ENCODE data around the gene UBE2E2.

The UBE2E2 gene

GRCh38 chr3:23319366-23320312 is 116.5 kb downstream of the UBE2E2 start:
- H2BK12ac ChIP-seq (ENCODE audit: low read length) = no peak overlapping the region
- H3K4me2 ChIP-seq (ENCODE audit: insufficient read depth, low read length, poor library complexity, severe bottlenecking) = no peak overlapping the region
- no peak overlapping the region for H3K18ac ChIP-seq (ENCODE audit: low read length)
- no peak overlapping the region for H2BK15ac ChIP-seq (ENCODE audit: low read length)
- H2AFZ ChIP-seq (ENCODE audit: low read length) = no peak overlapping the region
- no peak overlapping the region for H2AK5ac ChIP-seq (ENCODE audit: low read depth, low read length)
- H3K27me3 ChIP-seq (ENCODE audit: control insufficient read depth in 3 of 3, insufficient read depth in 3 of 3, low read depth in 1 of 3, low read length in 3 of 3) = no peaks in the 10 kb centered on the region
- no peak overlapping the region for H3K27ac ChIP-seq (replicated peaks; ENCODE audit: low read length)
- no peak overlapping the region for H3K4ac ChIP-seq (ENCODE audit: low read length)
- H3K23ac ChIP-seq (ENCODE audit: low read depth, low read length, poor library complexity) = no peak overlapping the region
- peaks cover 0 to 8% of the 10 kb centered on the region in 2 donors for H3K9me3 ChIP-seq (replicated peaks in 1 of 2; ENCODE audit: control insufficient read depth in 2 of 2, insufficient read depth in 1 of 2, low read depth in 1 of 2, low read length in 2 of 2)
- H2BK120ac ChIP-seq (ENCODE audit: low read depth, low read length) = no peak overlapping the region
- no peak overlapping the region for H3K4me3 ChIP-seq (ENCODE audit: low read length in 2 of 2)
- no CpG with 5 or more reads among the region's 5 CpGs for WGBS, 2 donors (ENCODE audit: extremely low coverage in 2 of 2, insufficient read length in 2 of 2, insufficient replicate concordance in 1 of 2)
- H3K79me1 ChIP-seq (ENCODE audit: low read depth, low read length) = peaks cover 7% of the 10 kb centered on the region
- H3K4me1 ChIP-seq (ENCODE audit: control insufficient read depth in 2 of 2, insufficient read depth in 1 of 2, low read depth in 1 of 2, low read length in 2 of 2) = no peaks in the 10 kb centered on the region
- H3K36me3 ChIP-seq (replicated peaks in 1 of 2; ENCODE audit: control insufficient read depth in 2 of 2, insufficient read depth in 2 of 2, low read length in 2 of 2) = no peaks in the 10 kb centered on the region
- no peak overlapping the region for H4K8ac ChIP-seq (ENCODE audit: low read depth, low read length)
- H3K9ac ChIP-seq (ENCODE audit: low read depth, low read length, poor library complexity) = no peak overlapping the region
- no peak overlapping the region for H3K14ac ChIP-seq (ENCODE audit: low read length)
- no peak overlapping the region for H2BK5ac ChIP-seq (ENCODE audit: low read length)
- no peak overlapping the region for H4K91ac ChIP-seq (ENCODE audit: low read depth, low read length, poor library complexity)
- no peak for DNase-seq (ENCODE audit: low spot score)

- no peak overlapping the region for H2AFZ ChIP-seq (ENCODE audit: low read length)
- WGBS, 2 donors (ENCODE audit: extremely low coverage in 2 of 2, insufficient read length in 2 of 2, insufficient replicate concordance in 1 of 2) = no CpG with 5 or more reads among the region's 10 CpGs
- H3K18ac ChIP-seq (ENCODE audit: low read length) = no peak overlapping the region
- H2BK5ac ChIP-seq (ENCODE audit: low read length) = no peak overlapping the region
- H3K4me3 ChIP-seq (ENCODE audit: low read length in 2 of 2) = no peak overlapping the region
- no peak overlapping the region for H3K4ac ChIP-seq (ENCODE audit: low read length)
- no peaks in the 10 kb centered on the region for H3K4me1 ChIP-seq (ENCODE audit: control insufficient read depth in 2 of 2, insufficient read depth in 1 of 2, low read depth in 1 of 2, low read length in 2 of 2)
- no peak overlapping the region for H3K23ac ChIP-seq (ENCODE audit: low read depth, low read length, poor library complexity)
- no peak overlapping the region for H3K27ac ChIP-seq (replicated peaks; ENCODE audit: low read length)
- H2BK120ac ChIP-seq (ENCODE audit: low read depth, low read length) = no peak overlapping the region
- H3K9me3 ChIP-seq (replicated peaks in 1 of 2; ENCODE audit: control insufficient read depth in 2 of 2, insufficient read depth in 1 of 2, low read depth in 1 of 2, low read length in 2 of 2) = peaks cover 0 to 8% of the 10 kb centered on the region in 2 donors
- H3K36me3 ChIP-seq (replicated peaks in 1 of 2; ENCODE audit: control insufficient read depth in 2 of 2, insufficient read depth in 2 of 2, low read length in 2 of 2) = no peaks in the 10 kb centered on the region
- no peaks in the 10 kb centered on the region for H3K27me3 ChIP-seq (ENCODE audit: control insufficient read depth in 3 of 3, insufficient read depth in 3 of 3, low read depth in 1 of 3, low read length in 3 of 3)
- DNase-seq (ENCODE audit: low spot score) = no peak
- H2BK15ac ChIP-seq (ENCODE audit: low read length) = no peak overlapping the region
- H3K4me2 ChIP-seq (ENCODE audit: insufficient read depth, low read length, poor library complexity, severe bottlenecking) = no peak overlapping the region
- no peak overlapping the region for H4K91ac ChIP-seq (ENCODE audit: low read depth, low read length, poor library complexity)
- no peak overlapping the region for H2BK12ac ChIP-seq (ENCODE audit: low read length)
- no peak overlapping the region for H4K8ac ChIP-seq (ENCODE audit: low read depth, low read length)
- H3K79me1 ChIP-seq (ENCODE audit: low read depth, low read length) = peaks cover 7% of the 10 kb centered on the region
- no peak overlapping the region for H2AK5ac ChIP-seq (ENCODE audit: low read depth, low read length)
- no peak overlapping the region for H3K9ac ChIP-seq (ENCODE audit: low read depth, low read length, poor library complexity)
- no peak overlapping the region for H3K14ac ChIP-seq (ENCODE audit: low read length)
Measured at GRCh38 chr3:23320586-23321570, 117.8 kb downstream of the UBE2E2 start.

GRCh38 chr3:23324745-23325144 is 121.6 kb downstream of the UBE2E2 start:
- no peaks in the 10 kb centered on the region for H3K36me3 ChIP-seq (replicated peaks in 1 of 2; ENCODE audit: control insufficient read depth in 2 of 2, insufficient read depth in 2 of 2, low read length in 2 of 2)
- no peaks in the 10 kb centered on the region for H3K9me3 ChIP-seq (replicated peaks in 1 of 2; ENCODE audit: control insufficient read depth in 2 of 2, insufficient read depth in 1 of 2, low read depth in 1 of 2, low read length in 2 of 2)
- H4K91ac ChIP-seq (ENCODE audit: low read depth, low read length, poor library complexity) = no peak overlapping the region
- H3K23ac ChIP-seq (ENCODE audit: low read depth, low read length, poor library complexity) = no peak overlapping the region
- H3K4ac ChIP-seq (ENCODE audit: low read length) = no peak overlapping the region
- no peak overlapping the region for H3K9ac ChIP-seq (ENCODE audit: low read depth, low read length, poor library complexity)
- H3K18ac ChIP-seq (ENCODE audit: low read length) = no peak overlapping the region
- H3K79me1 ChIP-seq (ENCODE audit: low read depth, low read length) = no peaks in the 10 kb centered on the region
- no peak overlapping the region for H2AK5ac ChIP-seq (ENCODE audit: low read depth, low read length)
- no peak overlapping the region for H3K27ac ChIP-seq (replicated peaks; ENCODE audit: low read length)
- H2BK120ac ChIP-seq (ENCODE audit: low read depth, low read length) = no peak overlapping the region
- no peaks in the 10 kb centered on the region for H3K4me1 ChIP-seq (ENCODE audit: control insufficient read depth in 2 of 2, insufficient read depth in 1 of 2, low read depth in 1 of 2, low read length in 2 of 2)
- H2BK15ac ChIP-seq (ENCODE audit: low read length) = no peak overlapping the region
- no CpG with 5 or more reads among the region's 1 CpG for WGBS, 2 donors (ENCODE audit: extremely low coverage in 2 of 2, insufficient read length in 2 of 2, insufficient replicate concordance in 1 of 2)
- H3K4me3 ChIP-seq (ENCODE audit: low read length in 2 of 2) = no peak overlapping the region
- no peak for DNase-seq (ENCODE audit: low spot score)
- no peak overlapping the region for H3K14ac ChIP-seq (ENCODE audit: low read length)
- H2AFZ ChIP-seq (ENCODE audit: low read length) = no peak overlapping the region
- no peak overlapping the region for H3K4me2 ChIP-seq (ENCODE audit: insufficient read depth, low read length, poor library complexity, severe bottlenecking)
- no peak overlapping the region for H2BK5ac ChIP-seq (ENCODE audit: low read length)
- no peaks in the 10 kb centered on the region for H3K27me3 ChIP-seq (ENCODE audit: control insufficient read depth in 3 of 3, insufficient read depth in 3 of 3, low read depth in 1 of 3, low read length in 3 of 3)
- H2BK12ac ChIP-seq (ENCODE audit: low read length) = no peak overlapping the region
- no peak overlapping the region for H4K8ac ChIP-seq (ENCODE audit: low read depth, low read length)
